K562 (cell line): ENCODE data around the gene C4A. TPM values are rescaled to one million over a fixed set of nuclear protein-coding genes. Genes with fewer than 3 reads are reported as not detected.

ENCODE experiments used
- AFF4 ChIP-seq: sonication (generic); formaldehyde crosslinking; IDR thresholded peaks from 2 replicates; pipeline ENCODE4 v1.8.0; 2023; ENCODE audit warnings: mild to moderate bottlenecking, missing genetic modification reagents
- CUX1 ChIP-seq: fragments of 200-800 bp; sonication (Bioruptor generic); IDR thresholded peaks from 2 replicates; pipeline ENCODE4 v1.6.1; 2016; ENCODE audit warnings: missing genetic modification characterization, missing compliant biosample characterization
- MYC ChIP-seq, 2 experiments: fragments of 250-450 bp in 1 of 2; sonication (Bioruptor Pico) in 1 of 2; IDR thresholded peaks; 2 replicates each; pipeline versions ENCODE4 v1.5.1 to v1.6.1; 2012 to 2021; ENCODE audit warnings: low read depth in 2 of 2, borderline replicate concordance in 1 of 2, improper control_type of control experiment in 1 of 2, low read length in 1 of 2, mild to moderate bottlenecking in 1 of 2, moderate library complexity in 1 of 2
- NFRKB ChIP-seq: fragments of 450-650 bp; IDR thresholded peaks from 2 replicates; pipeline ENCODE4 v1.6.1; 2016; ENCODE audit warnings: low read depth
- PRMT5 ChIP-seq: sonication (generic); formaldehyde crosslinking; IDR thresholded peaks from 2 replicates; pipeline ENCODE4 v1.5.0; 2020; ENCODE audit warnings: missing genetic modification reagents
- SMARCB1 ChIP-seq: IDR thresholded peaks from 2 replicates; pipeline ENCODE4 v1.6.1; 2011; ENCODE audit warnings: improper control_type of control experiment, low read depth; ENCODE audit not compliant: insufficient read length
- SNRNP70 ChIP-seq: fragments of 200-400 bp; formaldehyde crosslinking; optimal IDR thresholded peaks from 2 replicates; pipeline ENCODE3; 2017; ENCODE audit warnings: low read depth, low read length
- SP1 ChIP-seq: sonication (generic); formaldehyde crosslinking; IDR thresholded peaks from 2 replicates; pipeline ENCODE4 v1.8.1; 2022; ENCODE audit warnings: mild to moderate bottlenecking, missing genetic modification reagents
- ZFP30 ChIP-seq: fragments of 250-450 bp; sonication (Bioruptor Pico); IDR thresholded peaks from 2 replicates; pipeline ENCODE4 v1.8.0; 2022; ENCODE audit warnings: moderate library complexity, mild to moderate bottlenecking, inconsistent platforms, borderline replicate concordance
- ZNF77 ChIP-seq: fragments of 250-450 bp; sonication (Bioruptor Pico); IDR thresholded peaks from 2 replicates; pipeline ENCODE4 v1.5.0; 2020
- polyA plus RNA-seq, 8 experiments: library from polyadenylated mRNA; depleted of rRNA in 4 of 8; stranded (reverse) in 5 of 8; unstranded in 3 of 8; fragments of >200 nt; fragmentation: Nextera tagmentation in 2 of 8; fragmentation: Illumina TruSeq in 1 of 8; extraction: Ambion mirVana in 2 of 8; extraction: Trizol in 1 of 8; gene quantifications; 2 replicates each; pipeline versions ENCODE4 v1.2.1 to v1.2.3, GENCODE V29; 2011 to 2014; ENCODE audit warnings: inconsistent platforms in 1 of 8, missing spikeins in 1 of 8
- total RNA-seq, 7 experiments: library from RNA; depleted of rRNA in 6 of 7; stranded (reverse); fragments of >200 nt in 6 of 7; fragmentation: Illumina TruSeq in 2 of 7; extraction: Trizol in 2 of 7; gene quantifications; 2 replicates each; pipeline versions ENCODE4 v1.2.1 to v1.2.3, GENCODE V29; 2011 to 2021; ENCODE audit warnings: low replicate concordance in 1 of 7
- TF ChIP-seq, protein P1 (sequence below), 2 experiments: fragments of 150-350 bp in 1 of 2; IDR thresholded peaks; 2 replicates each; pipeline ENCODE4 v1.6.1; 2012 to 2016; ENCODE audit warnings: low read depth in 2 of 2, low read length in 2 of 2, mild to moderate bottlenecking in 1 of 2, moderate library complexity in 1 of 2
- TF ChIP-seq, protein P2 (sequence below): IDR thresholded peaks from 2 replicates; pipeline ENCODE4 v1.6.1; 2014; ENCODE audit warnings: antibody characterized with exemption

The C4A gene
- total and polyA plus RNA-seq, 9 of the 15 experiments (the other 6 are each of a cell fraction or from before 2014, with no cell fraction given) = 0.27 to 7.6 (median 5.0) TPM

DNA sequence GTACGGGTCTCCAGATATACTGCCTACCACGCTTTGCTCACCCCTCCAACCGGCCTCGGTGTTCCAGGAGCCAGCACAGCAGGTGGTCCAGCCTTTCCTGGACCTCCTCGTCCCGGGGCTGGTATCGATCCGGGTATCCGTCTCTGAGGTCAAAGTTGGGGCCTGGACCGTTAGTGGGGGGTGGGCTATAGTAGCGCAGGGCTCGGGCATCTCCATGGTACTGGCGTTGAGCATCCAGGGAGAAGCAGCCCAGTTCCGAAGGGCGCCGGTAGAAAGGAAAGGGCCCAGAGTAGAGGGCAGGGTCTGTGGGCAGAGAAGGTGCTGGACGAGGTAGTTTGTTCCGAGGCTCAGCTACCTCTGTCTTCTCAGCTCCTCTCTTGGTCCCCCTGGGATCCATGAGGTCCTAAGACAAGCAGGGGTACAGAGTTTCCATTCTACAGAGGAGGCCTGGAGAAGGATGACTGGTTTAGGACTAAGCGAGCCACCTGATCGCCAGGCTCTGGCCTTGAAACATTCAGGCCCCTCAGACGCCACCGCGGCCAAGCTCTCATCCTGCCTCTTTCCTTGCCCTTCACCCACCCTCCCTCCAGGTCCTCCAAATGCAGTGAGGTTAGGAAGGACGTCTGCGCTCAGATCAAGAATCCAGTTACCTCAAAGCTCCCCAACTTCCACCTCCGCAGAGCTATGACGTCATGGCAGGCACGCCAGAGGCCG, 10.4 kb upstream of the C4A start (continued):
- TF ChIP-seq, protein P1, sequence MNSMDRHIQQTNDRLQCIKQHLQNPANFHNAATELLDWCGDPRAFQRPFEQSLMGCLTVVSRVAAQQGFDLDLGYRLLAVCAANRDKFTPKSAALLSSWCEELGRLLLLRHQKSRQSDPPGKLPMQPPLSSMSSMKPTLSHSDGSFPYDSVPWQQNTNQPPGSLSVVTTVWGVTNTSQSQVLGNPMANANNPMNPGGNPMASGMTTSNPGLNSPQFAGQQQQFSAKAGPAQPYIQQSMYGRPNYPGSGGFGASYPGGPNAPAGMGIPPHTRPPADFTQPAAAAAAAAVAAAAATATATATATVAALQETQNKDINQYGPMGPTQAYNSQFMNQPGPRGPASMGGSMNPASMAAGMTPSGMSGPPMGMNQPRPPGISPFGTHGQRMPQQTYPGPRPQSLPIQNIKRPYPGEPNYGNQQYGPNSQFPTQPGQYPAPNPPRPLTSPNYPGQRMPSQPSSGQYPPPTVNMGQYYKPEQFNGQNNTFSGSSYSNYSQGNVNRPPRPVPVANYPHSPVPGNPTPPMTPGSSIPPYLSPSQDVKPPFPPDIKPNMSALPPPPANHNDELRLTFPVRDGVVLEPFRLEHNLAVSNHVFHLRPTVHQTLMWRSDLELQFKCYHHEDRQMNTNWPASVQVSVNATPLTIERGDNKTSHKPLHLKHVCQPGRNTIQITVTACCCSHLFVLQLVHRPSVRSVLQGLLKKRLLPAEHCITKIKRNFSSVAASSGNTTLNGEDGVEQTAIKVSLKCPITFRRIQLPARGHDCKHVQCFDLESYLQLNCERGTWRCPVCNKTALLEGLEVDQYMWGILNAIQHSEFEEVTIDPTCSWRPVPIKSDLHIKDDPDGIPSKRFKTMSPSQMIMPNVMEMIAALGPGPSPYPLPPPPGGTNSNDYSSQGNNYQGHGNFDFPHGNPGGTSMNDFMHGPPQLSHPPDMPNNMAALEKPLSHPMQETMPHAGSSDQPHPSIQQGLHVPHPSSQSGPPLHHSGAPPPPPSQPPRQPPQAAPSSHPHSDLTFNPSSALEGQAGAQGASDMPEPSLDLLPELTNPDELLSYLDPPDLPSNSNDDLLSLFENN (IDR thresholded peaks at IDR 0.05; ENCODE audit: low read depth in 2 of 2, low read length in 2 of 2) = no peak; a peak in 1 of 4 replicates
- no peak for TF ChIP-seq SP1 (CRISPR knock-in tag)
- no peak for TF ChIP-seq PRMT5
- TF ChIP-seq NFRKB = no peak; the same call in 1 of the 2 replicates
- TF ChIP-seq SNRNP70 = peak; percentile 56
- TF ChIP-seq SMARCB1 = no peak
- TF ChIP-seq, protein P2, sequence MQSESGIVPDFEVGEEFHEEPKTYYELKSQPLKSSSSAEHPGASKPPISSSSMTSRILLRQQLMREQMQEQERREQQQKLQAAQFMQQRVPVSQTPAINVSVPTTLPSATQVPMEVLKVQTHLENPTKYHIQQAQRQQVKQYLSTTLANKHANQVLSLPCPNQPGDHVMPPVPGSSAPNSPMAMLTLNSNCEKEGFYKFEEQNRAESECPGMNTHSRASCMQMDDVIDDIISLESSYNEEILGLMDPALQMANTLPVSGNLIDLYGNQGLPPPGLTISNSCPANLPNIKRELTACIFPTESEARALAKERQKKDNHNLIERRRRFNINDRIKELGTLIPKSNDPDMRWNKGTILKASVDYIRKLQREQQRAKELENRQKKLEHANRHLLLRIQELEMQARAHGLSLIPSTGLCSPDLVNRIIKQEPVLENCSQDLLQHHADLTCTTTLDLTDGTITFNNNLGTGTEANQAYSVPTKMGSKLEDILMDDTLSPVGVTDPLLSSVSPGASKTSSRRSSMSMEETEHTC = no peak
- TF ChIP-seq ZFP30 (CRISPR knock-in tag) = no peak
- no peak for TF ChIP-seq AFF4 (CRISPR knock-in tag)
- peak; percentile 84; the same call in 1 of the 2 replicates for TF ChIP-seq CUX1 (CRISPR knock-in tag)
- TF ChIP-seq ZNF77 = no peak
- TF ChIP-seq MYC (IDR thresholded peaks at IDR 0.05; ENCODE audit: low read depth, low read length) = no peak
- no peak for TF ChIP-seq MYC (CRISPR knock-in tag; IDR thresholded peaks at IDR 0.05; ENCODE audit: borderline replicate concordance, low read depth)
